ENCODE measurements around the gene EXOC3L4. TPM values are rescaled to one million over a fixed set of nuclear protein-coding genes. Genes with fewer than 3 reads are reported as not detected.

EXOC3L4 gene
- total and polyA plus RNA-seq, 9 of the 15 experiments (the other 6 are each of a cell fraction or from before 2014, with no cell fraction given), result 0.10 to 6.7 (median 0.98) TPM; not detected in 1

DNA sequence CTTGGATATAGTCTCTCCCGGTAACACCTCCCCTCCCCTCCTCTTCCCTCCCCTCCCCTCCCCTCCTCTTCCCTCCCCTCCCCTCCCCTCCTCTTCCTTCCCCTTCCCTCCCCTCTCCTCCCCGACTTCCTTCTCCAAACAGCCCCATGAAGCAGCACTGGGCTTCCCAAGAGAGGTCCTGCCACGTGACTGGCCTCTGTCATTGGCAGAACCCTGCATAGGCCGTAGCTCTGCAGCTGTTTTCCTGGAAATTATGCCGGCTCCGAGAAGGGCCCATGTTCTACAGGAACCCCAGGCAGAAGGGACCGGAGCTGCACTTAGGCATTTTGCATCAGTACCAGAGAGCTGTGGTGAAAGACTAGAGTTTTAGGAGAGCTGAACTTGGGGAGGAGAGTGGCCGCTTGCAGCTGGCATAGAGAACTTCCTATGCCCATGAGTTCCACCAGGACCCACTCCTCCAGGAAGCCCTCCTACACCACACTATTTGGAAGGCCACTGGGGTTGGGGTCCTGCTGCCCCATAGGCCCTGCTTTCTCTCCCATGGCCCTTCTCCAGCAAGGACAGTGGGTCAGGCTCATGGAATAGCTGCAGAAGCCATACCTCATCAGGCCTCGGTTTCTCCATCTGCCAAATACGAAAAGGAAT, 23.6 kb downstream of the EXOC3L4 start (continued):
- TF ChIP-seq USF1 (CRISPR knock-in tag; IDR thresholded peaks at IDR 0.05), result peak; percentile 66
- no peak for TF ChIP-seq TAL1 (IDR thresholded peaks at IDR 0.05)
- no peak for TF ChIP-seq ZBTB8A (IDR thresholded peaks at IDR 0.05; ENCODE audit: partially characterized antibody)
- TF ChIP-seq NONO (IDR thresholded peaks at IDR 0.05; ENCODE audit: low read depth in 2 of 2, low read length in 1 of 2), result no peak
- TF ChIP-seq RFX1 (IDR thresholded peaks at IDR 0.05), result no peak
- TF ChIP-seq HDAC6 (IDR thresholded peaks at IDR 0.05; ENCODE audit: low read depth, low read length), result no peak
- TF ChIP-seq IRF2 (CRISPR knock-in tag; IDR thresholded peaks at IDR 0.05), result no peak
- TF ChIP-seq SLC30A9 (CRISPR knock-in tag; IDR thresholded peaks at IDR 0.05), result no peak
- TF ChIP-seq GATA2 (CRISPR knock-in tag; IDR thresholded peaks at IDR 0.05), result no peak
- no peak for TF ChIP-seq RBFOX2 (IDR thresholded peaks at IDR 0.05; ENCODE audit: low read depth, low read length)
- TF ChIP-seq UBTF (IDR thresholded peaks at IDR 0.05; ENCODE audit: borderline replicate concordance in 1 of 2, low read depth in 2 of 2, low read length in 2 of 2), result no peak
- no peak for TF ChIP-seq PHTF2 (CRISPR knock-in tag; IDR thresholded peaks at IDR 0.05)
- no peak for TF ChIP-seq ZNF146 (CRISPR knock-in tag; IDR thresholded peaks at IDR 0.05; ENCODE audit: unreplicated experiment)
- TF ChIP-seq CCAR2 (IDR thresholded peaks at IDR 0.05; ENCODE audit: low read depth, low read length), result no peak
- TF ChIP-seq ZNF644 (tag; IDR thresholded peaks at IDR 0.05; ENCODE audit: low read depth), result 0 out of 2 replicates have a peak, but pooled peaks have one; percentile 14
- no peak for TF ChIP-seq TFAP4 (CRISPR knock-in tag; IDR thresholded peaks at IDR 0.05; ENCODE audit: borderline replicate concordance)
- no peak for TF ChIP-seq SRSF9 (IDR thresholded peaks at IDR 0.05; ENCODE audit: borderline replicate concordance, low read depth, low read length)
- TF ChIP-seq ZNF124 (CRISPR knock-in tag; IDR thresholded peaks at IDR 0.05), result no peak
- TF ChIP-seq MYC (IDR thresholded peaks at IDR 0.05; ENCODE audit: low read depth, low read length), result 0 out of 2 replicates have a peak, but pooled peaks have one; percentile 13
- TF ChIP-seq MYC (CRISPR knock-in tag; IDR thresholded peaks at IDR 0.05; ENCODE audit: borderline replicate concordance, low read depth), result no peak
- TF ChIP-seq ZNF3 (CRISPR knock-in tag; IDR thresholded peaks at IDR 0.05), result no peak
- TF ChIP-seq ETV6 (IDR thresholded peaks at IDR 0.05; ENCODE audit: borderline replicate concordance in 1 of 2, low read depth in 2 of 2, low read length in 1 of 2), result no peak
- no peak for TF ChIP-seq ETV6 (CRISPR knock-in tag; IDR thresholded peaks at IDR 0.05; ENCODE audit: borderline replicate concordance)
- no peak for TF ChIP-seq MCM3 (IDR thresholded peaks at IDR 0.05)
- no peak for TF ChIP-seq FOXK2 (conservative IDR thresholded peaks at IDR 0.05 in 1 of 2, IDR thresholded peaks at IDR 0.05 in 1 of 2; ENCODE audit: low read depth in 2 of 2)
- no peak for TF ChIP-seq KLF6 (CRISPR knock-in tag; IDR thresholded peaks at IDR 0.05; ENCODE audit: borderline replicate concordance)
- TF ChIP-seq LCOR (CRISPR knock-in tag; IDR thresholded peaks at IDR 0.05), result no peak
